ENCODE data around the gene GLUL.
A peak's percentile ranks its signal among the peaks of the same experiment; 100 is the strongest.

Gene GLUL

GRCh38 chr1:182391362-182392049 is at the start of gene GLUL:
Gene GLUL (minus strand): TSS chr1:182391790. CDS start chr1:182388737, 3,053 bp downstream.
- H3K4me3 ChIP-seq (ENCODE audit: low read depth, low read length): peak within 1 kb of the TSS; percentile 91

DNA sequence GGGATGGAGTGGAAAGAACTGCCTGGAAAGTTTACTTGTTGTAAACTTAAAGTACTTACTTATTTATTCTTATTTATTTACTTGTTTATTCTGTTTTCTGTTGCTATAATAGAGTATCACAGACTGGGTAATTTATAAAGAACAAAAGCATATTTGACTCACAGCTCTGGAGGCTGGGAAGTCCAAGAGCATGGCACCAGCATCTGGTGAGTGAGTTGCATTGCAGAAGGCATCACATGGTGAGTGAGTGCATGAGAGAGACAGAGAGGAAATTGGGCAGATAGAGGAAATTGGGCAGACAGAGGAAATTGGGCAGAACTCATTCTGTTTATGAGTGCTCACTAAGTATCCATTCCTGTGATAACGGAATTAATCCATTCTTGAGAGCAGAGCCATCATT is 46.7 kb upstream of the GLUL start:
- no peak overlapping the region for H3K4me3 ChIP-seq (ENCODE audit: low read depth, low read length)

GRCh38 chr1:182433580-182433979 is 42.0 kb upstream of the GLUL start:
- no peak overlapping the region for H3K4me3 ChIP-seq (ENCODE audit: low read depth, low read length)

DNA sequence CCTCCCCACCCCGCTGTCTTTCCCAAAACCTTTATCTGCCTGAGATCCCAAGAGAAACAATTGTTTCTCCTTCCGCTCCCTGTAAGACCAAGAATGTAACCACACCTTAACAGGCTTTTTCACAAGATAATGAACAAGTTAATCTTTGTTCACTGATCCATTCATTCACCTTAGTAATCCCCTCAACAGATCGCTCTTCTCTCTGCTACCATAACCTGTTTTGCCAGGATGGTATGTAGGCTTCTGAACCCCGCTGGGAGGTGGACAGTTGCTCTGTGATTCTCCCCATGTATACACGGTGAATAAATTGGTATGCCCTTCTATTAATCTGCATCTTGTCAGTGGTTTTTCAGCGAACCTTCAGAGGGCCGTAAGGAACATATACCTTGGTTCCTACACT is 39.7 kb upstream of the GLUL start:
- no peak overlapping the region for H3K4me3 ChIP-seq (ENCODE audit: low read depth, low read length)

DNA sequence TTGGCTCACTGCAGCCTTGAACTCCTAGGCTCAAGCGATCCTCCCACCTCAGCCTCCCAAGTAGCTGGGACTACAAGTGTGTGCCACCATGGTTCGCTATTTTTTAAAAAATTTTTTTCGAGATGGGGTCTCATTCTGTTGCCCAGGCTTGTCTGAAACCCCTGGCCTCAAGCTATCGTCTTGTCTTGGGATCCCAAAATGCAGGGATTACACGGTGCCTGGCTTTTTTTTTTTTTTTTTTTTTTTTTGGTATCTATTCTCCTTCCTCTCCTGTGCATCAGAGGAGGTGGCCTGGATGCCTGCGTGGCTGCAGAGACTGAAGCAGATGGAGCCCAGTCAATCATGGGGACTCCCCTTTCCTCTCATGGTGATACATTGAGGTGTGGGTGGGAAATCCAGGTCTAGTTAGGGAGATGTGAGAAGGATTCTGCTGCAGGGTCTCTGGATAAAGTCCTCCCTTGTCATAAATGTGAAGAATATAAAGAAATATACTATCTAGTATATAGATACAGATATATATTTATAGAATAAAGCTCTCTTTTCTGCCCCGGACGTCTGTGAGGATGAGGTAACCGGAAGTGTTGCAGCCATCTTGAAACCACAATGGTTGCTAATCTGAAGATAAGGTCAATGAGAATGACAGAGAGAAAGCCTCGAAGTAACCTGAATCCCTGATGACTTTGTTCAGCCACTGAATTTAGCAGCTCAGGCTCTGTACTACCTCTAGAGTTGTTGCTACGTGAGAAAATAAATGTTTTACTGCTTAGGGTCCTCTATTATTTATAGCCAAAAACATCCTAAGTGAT is 38.9 kb upstream of the GLUL start:
- no peak overlapping the region for H3K4me3 ChIP-seq (ENCODE audit: low read depth, low read length)

- H3K4me3 ChIP-seq (ENCODE audit: low read depth, low read length): no peak overlapping the region
These were observed 36.5 kb upstream of the GLUL start for GRCh38 chr1:182428043-182428442.

- H3K4me3 ChIP-seq (ENCODE audit: low read depth, low read length): no peak overlapping the region
These were observed 35.1 kb upstream of the GLUL start for GRCh38 chr1:182426442-182427430.

DNA sequence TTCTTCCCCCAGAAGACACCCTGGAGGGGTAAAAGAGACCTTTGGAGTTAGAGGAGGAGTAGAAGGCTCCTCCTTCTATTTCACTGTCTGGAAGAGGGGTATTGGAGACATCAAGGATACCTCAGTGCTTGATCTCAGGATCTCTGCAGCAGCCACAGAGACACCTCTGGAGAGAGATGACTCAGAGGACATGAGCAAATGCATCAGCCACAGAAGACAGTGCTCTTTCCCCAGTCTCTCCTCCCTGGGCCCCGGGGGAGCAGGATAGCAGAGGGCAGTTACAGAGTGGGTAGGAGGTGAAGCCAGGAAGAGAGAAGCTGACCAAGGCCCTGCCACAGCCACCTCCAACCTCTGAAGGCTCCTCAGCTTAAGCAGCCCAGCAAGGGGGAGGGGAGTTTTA is 24.2 kb upstream of the GLUL start:
- no peak overlapping the region for H3K4me3 ChIP-seq (ENCODE audit: low read depth, low read length)

DNA sequence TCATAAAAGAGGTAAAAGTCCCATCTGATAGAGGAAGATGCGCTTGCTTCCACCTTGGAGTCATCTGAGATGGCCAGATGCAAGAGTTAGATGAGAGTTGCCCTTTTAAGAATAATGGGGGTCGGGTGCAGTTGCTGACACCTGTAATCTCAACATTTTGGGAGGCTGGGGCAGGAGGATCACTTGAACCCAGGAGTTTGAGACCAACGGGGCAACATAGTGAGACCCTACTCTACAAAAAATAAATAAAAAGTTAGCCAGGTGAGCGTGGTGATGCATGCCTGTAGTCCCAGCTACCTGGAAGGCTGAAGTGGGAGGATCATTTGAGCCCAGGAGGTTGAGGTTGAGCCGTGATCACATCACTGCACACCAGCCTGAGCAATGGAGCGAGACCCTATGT is 22.4 kb upstream of the GLUL start:
- no peak overlapping the region for H3K4me3 ChIP-seq (ENCODE audit: low read depth, low read length)

- H3K4me3 ChIP-seq (ENCODE audit: low read depth, low read length): no peak overlapping the region
These were observed 21.9 kb upstream of the GLUL start for GRCh38 chr1:182413486-182413885.

GRCh38 chr1:182410620-182411273 is 19.2 kb upstream of the GLUL start:
- H3K4me3 ChIP-seq (ENCODE audit: low read depth, low read length): no peak overlapping the region

DNA sequence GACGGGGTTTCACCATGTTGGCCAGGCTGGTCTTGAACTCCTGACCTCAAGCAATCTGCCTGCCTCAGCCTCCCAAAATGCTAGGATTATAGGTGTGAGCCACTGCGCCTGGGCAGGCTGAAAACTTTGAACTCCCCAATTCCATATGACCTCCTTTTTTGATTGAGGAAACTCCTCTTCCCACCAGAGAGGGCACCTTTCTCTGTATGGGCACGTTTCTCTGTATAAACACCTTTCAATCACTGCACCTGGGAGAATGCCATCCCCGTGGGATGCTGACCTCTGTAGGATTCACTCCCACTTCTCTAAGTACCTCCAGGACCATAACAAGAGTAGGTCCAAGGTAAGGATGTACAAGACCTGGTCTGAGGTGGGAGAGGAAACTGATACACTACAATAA is 18.5 kb upstream of the GLUL start:
- no peak overlapping the region for H3K4me3 ChIP-seq (ENCODE audit: low read depth, low read length)

- no peak overlapping the region for H3K4me3 ChIP-seq (ENCODE audit: low read depth, low read length)
These were observed 17.0 kb upstream of the GLUL start for GRCh38 chr1:182408435-182409075.

DNA sequence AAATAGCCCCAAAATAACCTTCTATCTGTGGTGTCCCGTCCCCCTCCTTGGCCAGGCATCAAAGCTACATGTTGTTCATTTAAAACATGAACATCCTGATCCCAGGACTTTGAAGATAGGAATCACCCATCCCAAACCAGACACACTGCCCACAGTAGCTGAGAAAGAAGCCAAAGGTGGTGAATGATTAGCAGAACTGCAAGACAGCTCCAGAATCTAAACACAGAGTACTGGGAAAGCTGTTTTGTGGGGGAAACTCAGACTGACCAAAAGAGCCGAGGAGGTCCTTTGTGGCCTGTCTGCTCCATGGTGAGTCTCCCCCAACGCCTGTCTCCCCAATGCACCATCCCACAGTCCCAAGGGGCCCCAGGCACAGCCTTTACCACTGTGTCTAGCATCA is 16.1 kb upstream of the GLUL start:
- no peak overlapping the region for H3K4me3 ChIP-seq (ENCODE audit: low read depth, low read length)

DNA sequence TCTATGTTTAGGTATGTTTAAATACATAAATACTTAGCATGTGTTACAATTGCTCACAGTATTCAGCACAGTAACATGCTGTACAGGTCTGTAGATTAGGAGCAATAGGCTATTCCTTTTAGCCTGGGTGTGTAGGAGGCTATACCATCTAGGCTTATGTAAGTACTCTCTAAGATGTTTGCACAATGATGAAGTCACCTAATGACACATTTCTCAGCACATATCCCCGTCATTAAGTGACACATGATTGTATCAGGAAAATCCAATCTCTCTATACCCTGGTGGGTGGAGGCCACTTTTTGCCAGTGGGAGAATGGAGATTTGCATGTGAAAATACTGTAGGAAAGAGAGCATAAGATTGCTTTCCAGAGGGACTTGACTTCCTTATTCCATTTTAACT is 14.4 kb upstream of the GLUL start:
- no peak overlapping the region for H3K4me3 ChIP-seq (ENCODE audit: low read depth, low read length)

DNA sequence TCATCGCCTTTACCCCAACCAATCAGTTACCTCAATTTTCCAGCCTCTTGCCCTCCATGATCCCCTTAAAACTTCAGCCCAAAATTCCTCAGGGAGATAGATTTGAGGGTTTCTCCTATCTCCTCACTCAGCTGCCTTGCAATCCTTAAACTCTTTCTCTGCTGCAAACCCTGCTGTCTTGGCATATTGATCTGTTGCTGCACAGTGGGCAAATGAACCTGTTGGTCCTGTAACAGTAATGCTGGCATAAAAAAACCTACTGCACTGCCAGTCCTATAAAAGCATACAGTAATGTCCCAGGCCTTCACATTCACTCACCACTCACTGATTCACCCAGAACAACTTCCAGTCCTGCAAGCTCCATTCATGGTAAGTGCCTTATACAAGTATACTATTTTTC is 14.0 kb upstream of the GLUL start:
- no peak overlapping the region for H3K4me3 ChIP-seq (ENCODE audit: low read depth, low read length)

GRCh38 chr1:182404781-182405180 is 13.2 kb upstream of the GLUL start:
- no peak overlapping the region for H3K4me3 ChIP-seq (ENCODE audit: low read depth, low read length)

DNA sequence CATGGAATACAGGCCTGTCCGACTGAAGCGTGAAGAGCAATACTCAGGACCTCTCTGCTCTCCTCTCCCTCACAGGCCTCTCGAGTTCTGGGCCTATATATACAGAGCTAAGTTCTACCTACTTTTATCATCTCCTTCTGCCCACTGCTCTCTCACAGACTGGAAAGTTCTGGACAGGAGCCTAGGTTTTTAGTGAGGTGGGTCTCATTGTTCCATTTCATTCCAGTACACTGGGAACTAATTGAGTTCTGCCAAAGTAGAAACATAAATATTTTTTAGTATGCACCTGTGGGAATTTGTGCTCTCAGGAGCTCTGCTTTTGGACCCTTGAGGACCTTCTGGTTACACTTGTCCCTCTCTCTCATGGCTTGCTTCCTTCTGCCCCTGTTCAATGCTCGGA is 9.0 kb upstream of the GLUL start, which contains the start of gene TEDDM1:
TEDDM1 (minus strand) TSS at position 101 of the 400 bp plus-strand sequence. CDS start 182 bp downstream, outside the sequence.
- H3K4me3 ChIP-seq (ENCODE audit: low read depth, low read length): no peak within 1 kb of the TSS

DNA sequence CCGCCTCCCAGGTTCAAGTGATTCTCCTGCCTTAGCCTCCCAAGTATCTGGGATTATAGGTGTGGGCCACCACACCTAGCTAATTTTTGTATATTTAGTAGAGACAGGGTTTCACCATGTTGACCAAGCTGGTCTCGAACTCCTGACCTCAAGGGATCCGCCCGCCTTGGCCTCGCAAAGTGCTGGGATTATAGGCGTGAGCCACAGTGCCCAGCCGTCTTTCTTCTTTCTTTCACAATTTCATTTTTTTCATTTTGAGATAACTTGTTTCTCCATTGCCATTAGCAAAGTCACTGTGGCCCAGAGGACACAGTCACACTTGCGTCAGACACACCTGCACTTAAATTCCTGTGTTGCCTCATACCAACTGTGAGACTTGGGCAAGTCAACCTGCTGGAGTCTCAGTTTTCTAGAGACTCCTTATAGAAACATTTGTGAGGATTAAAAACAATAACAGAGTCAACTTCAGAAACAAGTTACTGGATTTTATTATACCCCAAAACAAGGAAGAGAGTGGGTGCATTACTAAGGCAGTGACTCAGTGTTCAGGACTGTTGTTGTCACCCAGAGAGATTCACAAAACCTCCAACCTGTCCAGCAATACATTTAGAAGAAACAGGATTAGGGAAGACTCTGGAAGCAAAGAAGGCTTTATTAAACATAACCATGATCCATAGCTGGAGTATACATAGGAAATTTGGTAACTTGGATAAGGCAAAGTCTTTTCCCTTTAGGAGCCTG is 6.2 kb upstream of the GLUL start:
- no peak overlapping the region for H3K4me3 ChIP-seq (ENCODE audit: low read depth, low read length)
